Measurements from ENCODE around the gene SUV39H2.

DNA sequence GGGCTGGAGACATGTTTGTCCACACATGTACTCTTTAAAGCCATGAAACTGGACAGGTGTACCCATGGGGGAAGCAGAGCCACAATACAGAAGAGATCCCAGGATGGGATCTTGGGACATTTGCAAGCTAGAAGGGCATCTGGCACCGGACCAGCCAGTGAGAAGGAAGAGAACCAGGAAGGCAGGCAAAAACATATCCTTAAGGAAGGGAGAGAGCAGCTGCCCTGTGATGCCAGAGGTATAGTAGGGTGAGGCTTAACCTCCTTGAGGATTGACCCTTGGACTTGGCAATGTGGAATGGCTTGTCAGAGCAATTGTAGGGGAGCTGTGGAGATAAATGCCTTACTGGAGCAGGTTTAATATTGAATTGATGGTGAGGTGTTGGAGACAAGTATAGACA lies 17.9 kb upstream of the SUV39H2 start:
- TF ChIP-seq POLR2A (IDR thresholded peaks at IDR 0.05; ENCODE audit: low read depth, low read length) (no peak), POLR2AphosphoS5 (IDR thresholded peaks at IDR 0.05; ENCODE audit: low read depth, low read length) (no peak), TAF1 (IDR thresholded peaks at IDR 0.05; ENCODE audit: low read depth, low read length) (no peak), SPI1 (IDR thresholded peaks at IDR 0.05; ENCODE audit: low read depth, low read length) (no peak), POU2F2 (IDR thresholded peaks at IDR 0.05; ENCODE audit: low read depth, low read length) (no peak), PAX5 (IDR thresholded peaks at IDR 0.05; ENCODE audit: insufficient read depth, low read length, severe bottlenecking) (no peak)
